Activated CD4-positive, alpha-beta T cell treated with anti-CD3 and anti-CD28 coated beads for 48 hours (primary cell): Measurements from ENCODE around the gene SERPINE3.

Source experiments
- DNase-seq: peaks from one replicate; pipeline ENCODE4 v3.0.0-alpha.2; 2020

SERPINE3 gene

DNA sequence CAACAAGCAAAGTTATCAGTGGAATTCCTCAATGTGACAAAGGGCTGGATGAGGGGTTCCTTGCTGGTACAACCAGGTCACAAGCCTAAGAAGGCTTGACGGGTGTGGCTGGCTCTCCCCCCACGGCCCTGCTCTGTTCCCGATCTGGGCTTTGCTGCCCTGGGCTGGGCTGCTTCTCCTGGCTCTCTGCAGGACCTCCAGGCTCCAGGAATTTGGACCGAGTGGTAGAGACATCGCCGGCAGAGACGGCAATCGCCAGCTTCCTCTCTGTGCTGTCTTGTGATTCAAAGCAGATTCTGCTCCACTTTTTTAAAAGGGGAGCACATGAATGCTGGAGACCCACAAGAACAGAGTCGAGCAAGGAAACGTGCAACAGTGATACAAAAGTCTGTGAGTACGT is at the start of gene SERPINE3:
Gene SERPINE3 (plus strand): TSS at position 338 of the 400 bp plus-strand sequence. CDS start 1,401 bp downstream, outside the sequence.
- no peak for DNase-seq

DNA sequence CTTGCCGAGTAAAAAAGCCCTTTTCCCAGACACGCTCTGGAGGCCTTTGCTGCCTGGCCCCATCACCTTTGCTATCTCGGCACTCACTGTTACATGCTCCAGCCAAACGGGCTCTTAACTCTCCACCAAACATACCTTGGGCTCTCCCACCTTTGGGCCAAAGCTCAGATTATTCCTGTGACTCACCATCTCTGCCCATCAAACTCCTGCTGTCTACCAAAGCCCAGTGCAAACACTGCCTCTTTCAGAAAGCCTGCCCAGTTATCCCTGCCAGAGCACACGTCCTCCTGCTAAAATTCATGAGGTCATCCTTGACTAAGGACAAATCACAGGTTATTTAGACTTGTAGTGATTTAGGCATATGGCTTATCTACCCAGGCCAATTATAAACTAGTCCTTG is 48.1 kb upstream of the SERPINE3 start:
- DNase-seq, result no peak

GRCh38 chr13:51292000-51292565 is 47.4 kb upstream of the SERPINE3 start:
- no peak for DNase-seq

DNA sequence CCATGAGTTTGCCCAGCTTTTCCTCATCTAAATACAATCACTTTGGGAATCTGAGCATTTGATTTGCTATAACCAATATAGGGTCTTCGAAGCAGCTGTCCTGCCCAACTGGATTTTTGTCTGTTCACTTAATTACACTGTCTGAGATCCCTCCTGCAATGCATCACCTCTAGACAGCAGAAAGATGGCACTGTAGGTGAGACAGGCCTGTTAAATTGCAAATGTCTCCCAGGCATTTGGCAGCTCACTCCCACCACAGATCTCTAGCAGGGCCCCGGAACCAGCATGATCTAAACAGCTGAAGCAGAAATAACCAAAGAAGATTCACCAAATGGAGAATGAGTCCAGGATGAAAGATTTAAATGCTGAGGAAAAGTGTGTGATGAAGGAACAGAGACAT is 41.9 kb upstream of the SERPINE3 start:
- no peak for DNase-seq

DNA sequence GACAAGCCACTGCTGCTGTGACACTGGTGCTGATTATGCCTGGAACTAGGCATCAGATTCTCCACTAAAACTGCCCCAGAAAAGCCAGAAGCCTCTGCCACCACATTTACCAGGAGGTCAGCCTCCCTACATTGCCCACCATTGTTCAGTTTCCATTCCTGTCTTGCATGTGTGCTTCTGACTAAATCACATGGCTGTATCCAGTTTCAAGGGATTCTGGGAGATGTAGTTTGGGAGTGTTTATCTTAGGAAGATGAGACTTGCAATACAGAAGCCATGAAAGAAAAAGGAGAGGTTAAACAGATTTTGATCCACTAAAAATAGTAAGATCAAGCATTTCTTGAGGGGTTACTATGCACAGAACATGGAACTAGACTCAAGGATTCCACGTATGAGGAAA is 40.7 kb upstream of the SERPINE3 start:
- DNase-seq, result no peak

DNA sequence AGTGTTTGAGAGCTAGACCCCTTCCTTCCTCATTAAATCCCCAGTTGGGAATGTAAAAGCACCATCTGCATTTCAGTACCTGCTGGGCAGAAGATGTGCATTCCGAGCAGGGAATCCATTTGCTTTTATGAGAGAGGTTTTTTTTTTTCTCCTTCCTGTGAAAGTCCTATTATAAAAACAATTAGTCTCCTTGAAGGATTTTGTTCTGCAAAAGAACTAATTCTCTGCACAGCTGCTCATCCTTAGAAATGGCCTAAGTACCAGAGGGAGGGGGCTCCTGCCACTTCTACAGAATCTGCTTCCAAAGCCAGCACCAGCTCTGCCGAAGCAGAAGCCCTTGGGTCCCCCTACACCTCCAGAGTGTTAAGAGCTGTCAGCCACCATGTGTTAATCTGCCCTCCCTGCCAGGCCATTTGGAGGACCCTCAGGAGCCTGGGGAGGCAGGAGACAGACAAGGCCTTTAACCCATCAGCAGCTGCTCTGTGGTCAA is 36.4 kb upstream of the SERPINE3 start:
- DNase-seq, result no peak

DNA sequence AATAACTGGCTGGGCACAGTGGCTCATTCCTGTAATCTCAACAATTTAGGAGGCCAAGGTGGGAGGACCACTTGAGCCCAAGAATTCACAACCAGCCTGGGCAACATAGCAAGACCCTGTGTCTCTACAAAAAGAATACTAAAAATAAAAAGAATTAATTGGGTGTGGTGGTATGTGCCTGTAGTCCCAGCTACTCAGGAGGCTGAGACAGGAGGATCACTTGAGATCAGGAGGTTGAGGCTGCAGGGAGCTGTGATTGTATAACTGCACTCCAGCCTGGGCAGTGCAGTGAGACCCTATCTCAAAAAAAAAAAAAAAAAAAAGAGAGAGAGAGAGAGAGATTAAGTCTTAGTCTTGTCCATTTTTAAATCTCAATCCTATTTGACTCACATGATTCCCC is 35.6 kb upstream of the SERPINE3 start:
- DNase-seq, result no peak

GRCh38 chr13:51305271-51305967 is 34.1 kb upstream of the SERPINE3 start:
- no peak for DNase-seq

DNA sequence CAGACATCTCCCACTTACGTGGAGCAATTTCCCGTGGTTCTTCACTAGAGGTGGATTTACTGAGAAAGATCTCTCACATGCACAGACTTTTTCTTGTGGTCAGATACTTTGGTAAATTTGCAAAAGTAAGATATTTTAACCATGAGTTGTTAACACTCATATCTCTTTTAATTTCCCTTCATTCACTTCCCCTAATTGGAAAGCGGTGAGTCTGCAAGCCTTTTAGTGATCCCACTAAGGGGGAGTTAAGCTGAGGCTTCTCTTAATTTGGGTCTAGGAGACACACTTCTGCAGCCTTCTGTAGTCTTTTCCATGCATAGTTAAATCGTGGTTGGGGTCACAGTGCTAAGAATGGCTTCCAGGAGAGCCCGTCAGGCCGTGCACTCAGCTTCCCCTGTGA is 30.7 kb upstream of the SERPINE3 start:
- DNase-seq, result no peak

DNA sequence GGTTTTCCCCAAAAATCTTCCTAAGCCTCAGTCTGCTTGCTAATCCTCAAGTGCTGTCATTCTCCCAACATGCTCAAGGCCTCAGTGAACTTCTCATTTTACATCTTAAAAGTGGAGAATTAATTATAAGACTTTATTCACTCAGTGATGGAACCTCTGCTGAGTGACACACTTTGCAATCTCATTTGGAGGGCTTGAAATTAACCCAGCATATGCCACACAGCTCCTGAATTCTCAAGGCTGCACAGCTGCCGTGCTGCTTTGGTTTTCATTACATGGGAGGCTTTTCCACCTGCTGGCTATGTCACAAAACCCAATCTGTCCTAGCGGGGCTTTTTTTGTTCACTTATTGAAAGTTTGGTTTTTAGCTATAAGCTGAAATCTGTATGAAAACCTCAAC is 28.3 kb upstream of the SERPINE3 start:
- no peak for DNase-seq

DNA sequence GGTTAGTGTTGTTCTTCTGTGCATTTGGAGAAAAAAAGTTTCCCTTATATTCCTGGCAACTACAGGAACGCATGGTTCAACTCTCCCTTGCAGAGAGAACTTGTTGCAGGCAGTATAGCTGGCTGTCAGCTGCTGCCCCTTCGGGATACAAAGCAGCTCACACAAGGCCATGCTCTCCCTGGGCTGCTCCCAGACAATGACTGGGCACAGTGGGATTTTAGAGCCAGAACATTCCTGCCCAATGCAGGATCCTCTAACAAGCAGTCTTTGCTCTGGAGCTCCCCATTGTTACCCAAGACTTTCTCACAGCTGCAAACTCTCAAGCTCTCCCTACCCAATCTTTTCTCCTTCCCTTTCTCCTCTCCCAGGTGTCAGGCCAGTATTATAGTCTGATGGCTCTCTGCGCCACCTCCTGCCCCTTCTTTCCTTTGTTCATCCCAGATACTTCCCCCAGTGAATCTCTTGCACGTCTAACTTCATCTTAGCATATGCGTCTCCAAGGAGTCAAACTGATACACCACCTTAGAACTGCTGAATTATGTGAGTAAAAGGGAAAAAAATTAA is 27.5 kb upstream of the SERPINE3 start:
- no peak for DNase-seq

DNA sequence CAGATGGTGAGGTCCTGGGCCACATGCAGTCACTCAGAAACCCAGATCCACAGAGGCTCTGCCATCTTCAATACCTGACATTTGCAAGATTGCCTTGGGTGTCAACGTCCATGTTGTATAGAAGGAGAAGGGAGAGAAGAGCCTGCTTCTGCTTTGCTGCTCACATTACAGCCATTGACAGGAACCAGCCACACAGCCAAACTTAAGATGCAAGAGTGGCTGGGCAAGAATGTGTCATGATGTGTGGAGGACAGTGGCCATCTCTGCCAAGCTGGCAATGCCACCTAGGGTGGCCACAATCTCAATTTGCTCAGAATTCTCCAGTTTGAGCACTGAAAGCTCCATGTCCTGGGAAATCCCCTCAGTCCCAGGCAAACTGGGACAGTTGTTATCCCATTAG is 25.9 kb upstream of the SERPINE3 start:
- no peak for DNase-seq

- DNase-seq, result no peak
Observed at GRCh38 chr13:51317262-51317661, 22.2 kb upstream of the SERPINE3 start.

GRCh38 chr13:51318015-51318414 is 21.5 kb upstream of the SERPINE3 start:
- DNase-seq, result no peak

DNA sequence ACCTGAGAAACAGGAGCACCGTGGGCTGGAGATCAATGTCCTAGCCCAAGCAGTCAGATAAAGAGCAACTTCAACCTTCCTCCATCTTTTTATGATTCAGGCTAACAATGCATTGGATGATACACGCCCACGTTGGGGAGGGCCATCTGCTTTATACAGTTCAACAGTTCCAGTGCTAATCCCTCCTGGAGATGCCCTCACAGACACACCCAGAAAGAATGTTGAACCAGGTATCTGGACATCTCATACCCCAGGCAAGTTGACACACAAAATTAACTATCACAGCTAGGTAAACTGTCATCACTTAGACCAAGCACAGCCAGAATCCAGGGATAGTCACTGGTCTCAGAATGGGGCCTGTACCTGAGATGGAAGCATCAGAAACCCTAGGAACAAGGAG is 20.6 kb upstream of the SERPINE3 start:
- no peak for DNase-seq

- no peak for DNase-seq
Observed at GRCh38 chr13:51321836-51322235, 17.7 kb upstream of the SERPINE3 start.

GRCh38 chr13:51322826-51323225 is 16.7 kb upstream of the SERPINE3 start:
- DNase-seq, result no peak

GRCh38 chr13:51323824-51324511 is 15.5 kb upstream of the SERPINE3 start:
- no peak for DNase-seq

- DNase-seq, result no peak
Observed at GRCh38 chr13:51324714-51325420, 14.6 kb upstream of the SERPINE3 start.

DNA sequence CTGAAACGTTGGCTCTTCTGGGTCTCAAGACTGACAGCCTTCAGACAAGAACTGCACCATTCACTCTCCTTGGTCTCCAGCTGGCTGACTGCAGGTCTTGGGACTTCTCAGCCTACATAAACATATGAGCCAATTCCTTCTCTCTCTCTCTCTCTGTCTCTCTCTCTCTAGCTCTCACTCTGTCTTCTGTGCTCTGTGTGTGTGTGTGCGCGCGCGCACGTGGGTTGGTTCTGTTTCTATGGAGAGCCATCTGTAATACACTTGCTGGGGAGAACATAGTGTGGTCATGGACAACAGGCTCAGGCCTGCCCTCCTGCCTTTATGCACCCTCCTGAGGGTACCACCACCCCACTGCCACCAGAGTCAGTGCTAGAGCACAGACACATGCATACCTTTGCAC is 13.7 kb upstream of the SERPINE3 start:
- no peak for DNase-seq

GRCh38 chr13:51326777-51327176 is 12.7 kb upstream of the SERPINE3 start:
- DNase-seq, result no peak

- no peak for DNase-seq
Observed at GRCh38 chr13:51327961-51328360, 11.5 kb upstream of the SERPINE3 start.

- no peak for DNase-seq
Observed at GRCh38 chr13:51328488-51328887, 11.0 kb upstream of the SERPINE3 start.
